Panc1 (cell line): ENCODE data around the gene CKAP2L. TPM values are rescaled to one million over a fixed set of nuclear protein-coding genes. Genes with fewer than 3 reads are reported as not detected.
A peak's percentile ranks its signal among the peaks of the same experiment; 100 is the strongest.

ENCODE experiments used
- ATAC-seq: fragments of 200-7000 bp; cut with Tn5 transposase; 2 replicates; pipeline ENCODE4 v1.9.1; 2020; ENCODE audit warnings: mild to moderate bottlenecking, moderate library complexity
- BruUV-seq: library from RNA; stranded (reverse); fragments of 400-500 nt; replicated peaks from 2 replicates; lab custom pipeline; 2021; lab: Mats Ljungman, UMichigan
- CTCF ChIA-PET: fragments of 300-600 bp; sonication (Branson Sonifier 250); formaldehyde crosslinking; loops from one replicate; lab custom pipeline; 2022; ENCODE audit warnings: antibody characterized with exemption; lab: Charles Lee
- POLR2A ChIA-PET: fragments of 300-600 bp; sonication (Branson Sonifier 250); formaldehyde crosslinking; loops from one replicate; lab custom pipeline; 2022; ENCODE audit warnings: antibody characterized with exemption; lab: Charles Lee
- DNase-seq: peaks from one replicate; pipeline ENCODE4 v3.0.0-alpha.2; 2010; ENCODE audit warnings: low read depth, low spot score
- H3K27ac ChIP-seq: 2 replicates; pipeline ENCODE4 v1.5.1; 2011; ENCODE audit warnings: mild to moderate bottlenecking, low read length, inconsistent platforms
- H3K27me3 ChIP-seq: fragments of 200-500 bp; sonication (Bioruptor generic); 2 replicates; pipeline ENCODE4 v1.6.0; 2014; ENCODE audit warnings: low read length, inconsistent platforms; ENCODE audit not compliant: control insufficient read depth, insufficient read depth
- H3K36me3 ChIP-seq: fragments of 200-500 bp; sonication (Bioruptor generic); 2 replicates; pipeline ENCODE4 v1.5.1; 2014; ENCODE audit warnings: inconsistent platforms, mild to moderate bottlenecking, low read length, moderate library complexity; ENCODE audit not compliant: control insufficient read depth, insufficient read depth
- H3K4me1 ChIP-seq: 2 replicates; pipeline ENCODE4 v1.5.1; 2011; ENCODE audit warnings: inconsistent platforms, mild to moderate bottlenecking, low read length, moderate library complexity; ENCODE audit not compliant: control insufficient read depth, insufficient read depth
- H3K4me3 ChIP-seq, 2 experiments: 2 replicates each; pipeline ENCODE4 v1.5.1; 2011 to 2012; ENCODE audit warnings: low read depth in 2 of 2, low read length in 2 of 2, mild to moderate bottlenecking in 2 of 2, inconsistent platforms in 1 of 2, moderate library complexity in 1 of 2
- H3K9me3 ChIP-seq: fragments of 200-500 bp; sonication (Bioruptor generic); 2 replicates; pipeline ENCODE4 v1.5.1; 2014; ENCODE audit warnings: low read depth, mild to moderate bottlenecking, inconsistent platforms, low read length, moderate library complexity; ENCODE audit not compliant: control insufficient read depth, insufficient read depth
- POLR2AphosphoS5 ChIP-seq: IDR thresholded peaks from 2 replicates; pipeline ENCODE4 v1.6.1; 2012; ENCODE audit warnings: mild to moderate bottlenecking, low read depth, low read length, moderate library complexity
- SIN3A ChIP-seq: IDR thresholded peaks from 2 replicates; pipeline ENCODE4 v1.6.1; 2012; ENCODE audit warnings: low read depth, mild to moderate bottlenecking, low read length, moderate library complexity, borderline replicate concordance; ENCODE audit not compliant: insufficient read depth
- TCF7L2 ChIP-seq: IDR thresholded peaks from 2 replicates; pipeline ENCODE4 v1.6.1; 2011; ENCODE audit warnings: mild to moderate bottlenecking, low read depth, low read length, inconsistent platforms
- in situ Hi-C: cut with HindIII; loops from 2 replicates; pipeline ENCODE4 v1.10.0; 2016; ENCODE audit warnings: low sequenced_read_pairs, low pct_unique_long_range_greater_than_20kb
- intact Hi-C: fragments of 100-400 bp; cut with micrococcal nuclease; formaldehyde crosslinking; loops from one replicate; pipeline ENCODE4 v1.10.0; 2022; ENCODE audit not compliant: unreplicated experiment
- total RNA-seq: library from RNA; stranded (reverse); gene quantifications from one replicate; pipeline ENCODE4 v1.2.1, GENCODE V29; 2021; ENCODE audit not compliant: unreplicated experiment
- TF ChIP-seq, protein P1 (sequence below), 2 experiments: IDR thresholded peaks; 2 replicates each; pipeline ENCODE4 v1.6.1; 2011 to 2012; ENCODE audit warnings: low read depth in 2 of 2, control low read depth in 1 of 2, low read length in 1 of 2, mild to moderate bottlenecking in 1 of 2, moderate library complexity in 1 of 2; ENCODE audit not compliant: insufficient read depth in 1 of 2
- TF ChIP-seq, protein P2 (sequence below): fragments of 450-650 bp; IDR thresholded peaks from 2 replicates; pipeline ENCODE4 v1.5.1; 2017; ENCODE audit warnings: mild to moderate bottlenecking

Gene CKAP2L
- total RNA-seq, 1 experiment from 2014 or later, result 27.0 TPM

DNA sequence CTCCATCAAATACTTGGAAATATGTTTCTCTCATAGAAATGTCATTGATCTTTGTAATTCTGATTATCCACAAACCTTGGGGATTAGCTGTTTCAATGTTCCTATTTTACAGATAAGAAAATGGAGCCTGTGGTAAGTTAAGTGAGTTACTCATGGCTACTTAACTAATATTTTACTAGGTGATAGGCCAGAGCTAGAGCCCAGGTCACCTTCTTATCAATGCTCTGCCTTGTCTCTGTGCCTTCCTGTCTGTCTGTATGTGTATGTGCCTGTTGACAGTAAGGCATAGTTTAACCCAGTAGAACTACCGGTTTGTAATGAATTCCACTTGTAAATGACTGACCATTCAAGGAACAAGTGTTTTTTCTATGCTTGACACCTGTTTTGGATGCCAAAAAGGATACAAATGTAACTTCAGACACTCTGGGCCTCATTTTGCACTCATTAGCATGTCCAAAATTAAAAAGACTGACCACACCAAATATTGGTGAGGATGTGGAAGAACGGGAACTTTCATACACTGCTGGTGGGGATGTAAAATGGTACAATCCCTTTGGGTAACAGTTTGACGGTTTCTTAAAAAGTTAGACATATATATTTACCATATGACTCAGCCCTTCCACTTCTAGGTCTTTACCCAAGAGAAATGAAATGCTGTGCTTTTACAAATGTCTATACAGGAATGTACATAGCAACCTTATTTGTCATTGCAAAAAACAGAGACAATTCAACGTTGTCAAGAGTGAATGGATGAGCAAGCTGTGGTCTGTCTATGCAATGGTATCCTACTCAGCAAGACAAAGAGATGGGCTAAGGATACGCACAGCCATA is 39.5 kb upstream of the CKAP2L start:
- no TSS peak for BruUV-seq
- CTCF ChIA-PET, result no interaction called here
- intact Hi-C loops (no loop called here), in situ Hi-C loops (no loop called here)
- TF ChIP-seq TCF7L2 (no peak), POLR2AphosphoS5 (no peak), SIN3A (no peak)
- TF ChIP-seq, protein P1, sequence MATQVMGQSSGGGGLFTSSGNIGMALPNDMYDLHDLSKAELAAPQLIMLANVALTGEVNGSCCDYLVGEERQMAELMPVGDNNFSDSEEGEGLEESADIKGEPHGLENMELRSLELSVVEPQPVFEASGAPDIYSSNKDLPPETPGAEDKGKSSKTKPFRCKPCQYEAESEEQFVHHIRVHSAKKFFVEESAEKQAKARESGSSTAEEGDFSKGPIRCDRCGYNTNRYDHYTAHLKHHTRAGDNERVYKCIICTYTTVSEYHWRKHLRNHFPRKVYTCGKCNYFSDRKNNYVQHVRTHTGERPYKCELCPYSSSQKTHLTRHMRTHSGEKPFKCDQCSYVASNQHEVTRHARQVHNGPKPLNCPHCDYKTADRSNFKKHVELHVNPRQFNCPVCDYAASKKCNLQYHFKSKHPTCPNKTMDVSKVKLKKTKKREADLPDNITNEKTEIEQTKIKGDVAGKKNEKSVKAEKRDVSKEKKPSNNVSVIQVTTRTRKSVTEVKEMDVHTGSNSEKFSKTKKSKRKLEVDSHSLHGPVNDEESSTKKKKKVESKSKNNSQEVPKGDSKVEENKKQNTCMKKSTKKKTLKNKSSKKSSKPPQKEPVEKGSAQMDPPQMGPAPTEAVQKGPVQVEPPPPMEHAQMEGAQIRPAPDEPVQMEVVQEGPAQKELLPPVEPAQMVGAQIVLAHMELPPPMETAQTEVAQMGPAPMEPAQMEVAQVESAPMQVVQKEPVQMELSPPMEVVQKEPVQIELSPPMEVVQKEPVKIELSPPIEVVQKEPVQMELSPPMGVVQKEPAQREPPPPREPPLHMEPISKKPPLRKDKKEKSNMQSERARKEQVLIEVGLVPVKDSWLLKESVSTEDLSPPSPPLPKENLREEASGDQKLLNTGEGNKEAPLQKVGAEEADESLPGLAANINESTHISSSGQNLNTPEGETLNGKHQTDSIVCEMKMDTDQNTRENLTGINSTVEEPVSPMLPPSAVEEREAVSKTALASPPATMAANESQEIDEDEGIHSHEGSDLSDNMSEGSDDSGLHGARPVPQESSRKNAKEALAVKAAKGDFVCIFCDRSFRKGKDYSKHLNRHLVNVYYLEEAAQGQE (IDR thresholded peaks at IDR 0.05; ENCODE audit: insufficient read depth in 1 of 2, low read depth in 2 of 2, low read length in 1 of 2), result no peak
- TF ChIP-seq, protein P2, sequence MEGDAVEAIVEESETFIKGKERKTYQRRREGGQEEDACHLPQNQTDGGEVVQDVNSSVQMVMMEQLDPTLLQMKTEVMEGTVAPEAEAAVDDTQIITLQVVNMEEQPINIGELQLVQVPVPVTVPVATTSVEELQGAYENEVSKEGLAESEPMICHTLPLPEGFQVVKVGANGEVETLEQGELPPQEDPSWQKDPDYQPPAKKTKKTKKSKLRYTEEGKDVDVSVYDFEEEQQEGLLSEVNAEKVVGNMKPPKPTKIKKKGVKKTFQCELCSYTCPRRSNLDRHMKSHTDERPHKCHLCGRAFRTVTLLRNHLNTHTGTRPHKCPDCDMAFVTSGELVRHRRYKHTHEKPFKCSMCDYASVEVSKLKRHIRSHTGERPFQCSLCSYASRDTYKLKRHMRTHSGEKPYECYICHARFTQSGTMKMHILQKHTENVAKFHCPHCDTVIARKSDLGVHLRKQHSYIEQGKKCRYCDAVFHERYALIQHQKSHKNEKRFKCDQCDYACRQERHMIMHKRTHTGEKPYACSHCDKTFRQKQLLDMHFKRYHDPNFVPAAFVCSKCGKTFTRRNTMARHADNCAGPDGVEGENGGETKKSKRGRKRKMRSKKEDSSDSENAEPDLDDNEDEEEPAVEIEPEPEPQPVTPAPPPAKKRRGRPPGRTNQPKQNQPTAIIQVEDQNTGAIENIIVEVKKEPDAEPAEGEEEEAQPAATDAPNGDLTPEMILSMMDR, result no peak
- Histone ChIP-seq H3K4me3 (no peak overlapping the region), H3K4me1 (no peaks in the 10 kb centered on the region), H3K27me3 (no peaks in the 10 kb centered on the region), H3K36me3 (no peaks in the 10 kb centered on the region), H3K27ac (no peak overlapping the region), H3K9me3 (peaks cover 6% of the 10 kb centered on the region; the same call in 1 of the 2 replicates)
- POLR2A ChIA-PET, result no interaction called here
- ATAC-seq, result peak; percentile 38; the same call in 1 of the 2 replicates
- DNase-seq, result no peak

DNA sequence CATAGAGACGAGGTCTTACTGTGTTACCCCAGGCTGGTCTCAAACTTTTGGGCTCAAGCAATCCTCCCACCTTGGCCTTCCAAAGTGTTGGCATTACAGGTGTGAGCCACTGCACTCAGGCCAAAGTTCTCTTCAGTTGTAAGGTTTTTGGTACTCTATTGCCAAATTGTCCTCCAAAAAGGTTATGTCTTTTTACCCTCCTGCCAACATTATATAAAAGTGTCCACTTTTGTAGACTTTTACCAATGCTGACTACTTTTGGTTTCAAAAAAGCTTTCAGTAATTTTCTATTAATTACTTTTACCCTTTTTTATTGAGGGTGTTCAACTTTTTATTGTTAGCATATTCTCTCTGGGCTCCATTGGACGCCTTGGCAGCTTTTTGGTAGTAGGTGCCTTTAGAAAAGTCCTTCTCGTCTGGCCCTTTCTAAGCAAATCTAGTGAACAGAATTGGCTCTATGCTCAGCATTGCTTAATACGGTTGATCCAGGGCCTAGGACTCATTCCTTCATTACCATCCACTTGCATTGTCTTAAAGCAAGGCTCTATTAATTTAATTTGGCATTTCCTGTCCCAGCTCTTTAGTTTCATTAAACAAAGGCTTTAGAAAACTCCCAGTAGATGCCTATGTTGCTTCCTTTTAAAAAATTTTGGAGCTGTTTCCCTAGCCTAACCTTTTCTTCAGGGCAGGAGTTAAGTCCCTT is 36.6 kb upstream of the CKAP2L start:
- no peaks in the 10 kb centered on the region for H3K4me1 ChIP-seq
- H3K9me3 ChIP-seq, result no peaks in the 10 kb centered on the region
- DNase-seq (no peak), ATAC-seq (no peak)
- H3K27me3 ChIP-seq, result no peaks in the 10 kb centered on the region
- no peak overlapping the region for H3K27ac ChIP-seq
- CTCF ChIA-PET, result no interaction called here
- no TSS peak for BruUV-seq
- intact Hi-C loops, result no loop called here
- no peak overlapping the region for H3K4me3 ChIP-seq
- in situ Hi-C loops, result no loop called here
- H3K36me3 ChIP-seq, result no peaks in the 10 kb centered on the region
- TF ChIP-seq, protein P2, result no peak
- no peak for TF ChIP-seq POLR2AphosphoS5
- TF ChIP-seq, protein P1 (IDR thresholded peaks at IDR 0.05; ENCODE audit: insufficient read depth in 1 of 2, low read depth in 2 of 2, low read length in 1 of 2), result no peak
- TF ChIP-seq TCF7L2, result no peak
- TF ChIP-seq SIN3A, result no peak
- POLR2A ChIA-PET, result interaction anchor here (0.6 kb wide), 2 partner anchors 38 to 242 kb away, joined by 3 read pairs; no protein-coding TSS in a partner anchor
